ACC112 (cell line): ENCODE measurements around the gene KCNC3.
A peak's percentile ranks its signal among the peaks of the same experiment; 100 is the strongest.
"Not testable (repeated sequence)": the region's sequence is repeated elsewhere in the genome, so short reads cannot be mapped to it uniquely, and the experiment has no call there.

ENCODE experiments used
- H2AFZ ChIP-seq: fragments of 200-600 bp; sonication (generic); one replicate; pipeline ENCODE4 v1.6.0; 2017; ENCODE audit warnings: antibody characterized with exemption, low read length; ENCODE audit not compliant: unreplicated experiment
- H3K27ac ChIP-seq: fragments of 200-600 bp; sonication (generic); 2 replicates; pipeline ENCODE4 v1.5.1; 2014; ENCODE audit warnings: low read depth, mild to moderate bottlenecking, antibody characterized with exemption, low read length, moderate library complexity
- H3K27me3 ChIP-seq: fragments of 200-600 bp; sonication (generic); 2 replicates; pipeline ENCODE4 v1.6.1; 2014; ENCODE audit warnings: mild to moderate bottlenecking, antibody characterized with exemption, low read length, moderate library complexity, mixed read lengths; ENCODE audit not compliant: insufficient read depth
- H3K36me3 ChIP-seq: fragments of 200-600 bp; sonication (generic); 2 replicates; pipeline ENCODE4 v1.6.1; 2016; ENCODE audit warnings: mild to moderate bottlenecking, antibody characterized with exemption, low read length, moderate library complexity, mixed read lengths; ENCODE audit not compliant: insufficient read depth
- H3K4me1 ChIP-seq: fragments of 200-600 bp; sonication (generic); one replicate; pipeline ENCODE4 v1.6.1; 2016; ENCODE audit warnings: low read length, mixed read lengths; ENCODE audit not compliant: insufficient read depth, unreplicated experiment, control insufficient read depth
- H3K4me3 ChIP-seq: fragments of 200-600 bp; sonication (generic); 2 replicates; pipeline ENCODE4 v1.5.1; 2014; ENCODE audit warnings: mild to moderate bottlenecking, low read depth, low read length
- H3K79me2 ChIP-seq: fragments of 200-600 bp; sonication (generic); one replicate; pipeline ENCODE4 v1.6.0; 2016; ENCODE audit warnings: low read length; ENCODE audit not compliant: control insufficient read depth, unreplicated experiment, insufficient read depth

The KCNC3 gene

DNA sequence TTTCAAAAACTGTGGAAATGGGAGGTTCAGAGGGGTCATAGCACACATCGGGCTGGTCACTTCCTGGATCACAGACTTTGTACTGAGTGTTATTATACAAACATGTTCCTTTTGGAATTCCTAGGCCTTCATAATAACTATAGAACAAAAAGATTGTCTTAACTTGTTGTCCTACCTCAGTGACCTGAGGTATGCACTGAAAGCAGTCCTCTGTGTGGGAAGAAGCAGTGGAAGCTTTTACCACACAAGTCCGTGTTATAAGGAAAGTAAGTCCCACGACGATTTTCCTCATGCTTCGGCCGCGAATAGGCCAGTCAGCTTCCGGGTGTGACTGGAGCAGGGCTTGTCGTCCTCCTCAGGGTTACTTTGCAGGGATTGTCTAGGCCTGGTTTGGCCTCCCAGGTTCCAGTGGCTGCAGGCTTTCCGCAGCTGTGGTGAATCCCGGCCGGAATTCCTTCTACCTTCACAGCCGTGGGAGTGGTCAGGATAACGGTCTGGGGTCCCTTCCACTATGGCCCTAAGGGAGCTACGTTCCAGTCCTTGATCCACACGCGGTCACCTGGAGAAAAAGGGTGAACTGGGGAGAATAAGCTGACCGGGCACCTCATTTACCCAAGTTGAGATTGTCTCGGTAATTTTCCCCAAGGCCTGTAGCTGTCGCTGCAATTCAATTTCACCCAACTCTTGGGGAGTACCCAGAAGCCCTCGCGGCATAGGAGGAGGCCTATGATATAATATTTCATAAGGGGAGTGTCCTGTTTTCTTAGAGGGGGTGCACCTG, 20.3 kb upstream of the KCNC3 start:
- Histone ChIP-seq H2AFZ (no peak overlapping the region), H3K27me3 (no peaks in the 10 kb centered on the region), H3K36me3 (no peaks in the 10 kb centered on the region), H3K4me3 (no peak overlapping the region), H3K79me2 (no peaks in the 10 kb centered on the region), H3K27ac (no peak overlapping the region), H3K4me1 (no peaks in the 10 kb centered on the region)

DNA sequence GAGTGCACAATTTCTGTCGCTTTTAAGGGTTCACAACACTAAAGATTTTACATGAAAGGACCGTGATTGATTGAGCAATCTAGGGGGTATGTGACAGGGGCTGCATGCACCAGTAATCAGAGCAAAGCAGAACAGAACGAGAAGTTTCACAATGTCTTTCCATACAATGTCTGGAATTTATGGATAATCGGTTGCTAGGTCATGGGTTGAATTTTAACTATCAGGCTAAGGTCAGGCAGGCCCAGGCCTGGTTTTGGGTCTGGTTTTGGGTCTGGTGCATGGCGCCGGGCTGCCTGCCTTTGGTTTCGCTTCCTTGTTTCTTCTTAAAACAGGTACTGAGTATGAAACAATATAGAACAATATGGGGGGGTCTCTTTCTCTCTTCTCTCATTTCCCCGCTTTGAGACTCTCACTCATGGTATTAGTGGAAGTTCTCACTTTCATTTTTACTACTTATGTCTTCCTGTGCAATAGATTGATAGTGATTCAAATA, 18.0 kb upstream of the KCNC3 start:
- H3K4me1 ChIP-seq, H2AFZ ChIP-seq, H3K27ac ChIP-seq, H3K4me3 ChIP-seq, H3K27me3 ChIP-seq, H3K36me3 ChIP-seq, H3K79me2 ChIP-seq: not testable (repeated sequence)

DNA sequence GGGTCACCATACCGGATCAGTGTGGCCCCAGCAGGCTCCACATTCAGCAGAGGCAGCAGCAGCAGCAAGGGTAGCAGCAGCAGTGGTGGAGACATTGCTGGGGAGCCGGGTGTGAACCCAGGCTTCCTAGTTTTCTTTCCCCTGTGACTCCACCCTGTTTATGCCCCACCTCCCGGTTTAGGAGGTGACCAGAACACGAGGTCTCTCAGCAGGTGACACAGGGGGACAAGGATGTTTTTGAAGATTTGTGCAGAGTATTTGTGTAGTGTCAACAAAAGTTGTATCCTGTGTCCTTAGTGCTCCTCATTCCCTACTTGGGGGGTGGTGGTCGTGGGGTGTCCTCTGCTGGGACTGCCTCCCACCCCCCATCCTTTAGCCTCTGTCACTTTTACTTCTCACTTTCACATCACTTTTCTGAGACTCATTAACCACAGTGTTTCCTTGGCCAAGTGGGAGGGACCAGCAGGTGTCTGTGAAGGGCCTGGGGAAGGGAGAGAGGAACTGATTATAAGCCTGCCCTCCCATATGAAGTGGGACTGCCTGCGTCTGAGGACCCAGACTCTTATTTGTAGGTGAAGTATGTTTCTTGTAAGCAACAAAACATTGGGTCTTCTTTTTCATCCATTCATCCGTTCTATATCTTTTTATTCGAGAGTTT, 15.6 kb upstream of the KCNC3 start:
- no peaks in the 10 kb centered on the region for H3K79me2 ChIP-seq
- no peak overlapping the region for H2AFZ ChIP-seq
- H3K4me3 ChIP-seq: no peak overlapping the region
- H3K36me3 ChIP-seq: no peaks in the 10 kb centered on the region
- no peak overlapping the region for H3K27ac ChIP-seq
- H3K27me3 ChIP-seq: no peaks in the 10 kb centered on the region
- H3K4me1 ChIP-seq: no peaks in the 10 kb centered on the region

DNA sequence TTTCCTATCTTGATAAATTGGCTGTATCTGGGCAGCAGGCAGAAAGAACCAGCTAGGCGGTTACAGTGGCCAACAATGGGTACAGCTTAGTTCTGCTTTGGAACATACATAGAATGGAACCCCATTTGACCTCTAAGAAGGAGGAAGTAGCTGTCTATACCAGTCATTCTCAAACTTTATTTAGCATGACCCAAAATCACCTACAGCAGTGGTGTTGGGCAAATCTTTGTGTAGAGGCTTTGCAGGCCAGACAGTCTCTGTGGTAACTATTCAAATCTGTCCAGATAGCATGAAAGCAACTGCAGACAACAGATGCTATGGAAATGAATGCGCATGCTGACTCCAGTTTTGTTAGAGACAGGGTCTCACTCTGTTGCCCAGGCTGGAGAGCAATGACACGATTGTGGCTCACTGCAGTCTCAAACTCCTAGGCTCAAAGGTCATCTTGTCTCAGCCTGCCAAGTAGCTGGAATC, 12.0 kb upstream of the KCNC3 start:
- Histone ChIP-seq H3K27me3 (no peaks in the 10 kb centered on the region), H3K36me3 (no peaks in the 10 kb centered on the region), H3K4me1 (no peaks in the 10 kb centered on the region), H3K27ac (no peak overlapping the region), H2AFZ (no peak overlapping the region), H3K4me3 (no peak overlapping the region), H3K79me2 (no peaks in the 10 kb centered on the region)

DNA sequence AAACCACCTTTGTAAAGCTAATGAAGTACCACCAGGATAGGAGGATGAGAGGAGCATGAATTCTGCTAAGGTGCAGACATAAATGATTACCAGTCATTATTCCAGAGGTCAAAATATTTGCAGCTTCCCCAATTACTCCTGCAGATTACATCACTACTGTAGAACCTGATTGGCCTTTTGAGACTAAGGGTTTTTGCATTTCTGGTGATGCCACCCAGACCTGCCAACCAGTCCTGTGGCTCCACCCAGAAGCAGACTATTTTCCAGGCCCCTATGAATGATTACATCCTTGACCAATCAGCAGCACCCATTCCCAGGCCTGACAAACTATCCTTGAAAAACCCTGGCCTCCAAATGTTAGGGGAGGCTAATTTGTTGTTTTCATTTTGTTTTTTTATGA, 11.2 kb upstream of the KCNC3 start:
- Histone ChIP-seq H2AFZ (no peak overlapping the region), H3K4me1 (no peaks in the 10 kb centered on the region), H3K27me3 (no peaks in the 10 kb centered on the region), H3K27ac (no peak overlapping the region), H3K4me3 (no peak overlapping the region), H3K36me3 (no peaks in the 10 kb centered on the region), H3K79me2 (no peaks in the 10 kb centered on the region)

DNA sequence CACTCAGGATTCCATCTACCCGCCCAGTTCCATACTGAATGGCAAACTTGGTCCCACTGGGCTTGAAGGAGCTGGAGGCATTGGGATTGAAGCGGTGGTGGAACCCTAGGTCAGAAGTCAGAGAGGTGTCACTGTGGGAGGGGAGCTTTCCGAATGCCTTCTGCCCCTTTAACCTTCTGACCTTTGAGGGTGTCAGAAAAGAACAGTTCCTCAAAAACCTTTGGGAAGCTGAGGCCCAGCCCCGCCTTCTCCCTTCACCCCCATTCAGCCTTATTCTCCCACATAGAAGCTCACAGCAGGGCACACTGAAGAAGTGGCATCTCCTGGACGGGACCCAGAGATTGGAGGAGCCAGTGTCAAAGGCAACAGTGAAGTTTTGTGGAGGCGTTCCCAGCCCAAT, 7.9 kb upstream of the KCNC3 start:
- not testable (repeated sequence) for H3K79me2 ChIP-seq, H2AFZ ChIP-seq, H3K4me3 ChIP-seq, H3K4me1 ChIP-seq, H3K36me3 ChIP-seq, H3K27ac ChIP-seq
- peaks cover 14% of the 10 kb centered on the region for H3K27me3 ChIP-seq

DNA sequence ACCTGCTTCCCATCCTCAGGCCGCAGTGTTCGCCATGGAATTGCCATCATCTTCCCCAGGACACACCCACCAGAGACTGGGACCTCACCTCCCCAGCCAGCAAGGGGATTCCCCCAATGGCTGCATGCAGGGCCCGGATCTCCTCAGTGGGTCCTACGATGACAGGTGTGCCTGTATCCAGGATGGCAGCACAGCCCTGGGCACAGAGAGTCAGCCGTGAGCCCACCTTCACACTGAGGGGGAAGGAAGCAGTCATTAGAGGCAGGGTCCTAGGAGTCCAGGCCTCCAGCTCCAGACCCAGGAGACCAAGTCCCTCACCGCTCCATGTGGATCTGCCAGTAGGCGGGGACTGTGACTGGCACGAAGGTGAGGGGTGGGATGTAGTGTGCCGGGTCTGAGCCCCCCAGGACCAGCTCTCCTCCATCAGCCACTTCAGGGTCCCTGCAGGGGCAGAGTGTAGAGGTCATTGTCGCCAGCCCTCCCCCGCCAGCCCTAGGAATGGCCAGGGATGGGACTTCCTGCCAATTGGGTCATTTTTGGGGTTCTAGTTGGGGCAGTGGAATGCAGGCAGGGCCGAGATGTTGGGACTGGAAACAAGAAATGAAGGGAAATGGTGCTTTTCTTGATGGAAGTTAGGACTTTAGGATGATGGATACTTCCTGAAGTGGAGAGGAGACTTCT, 5.7 kb upstream of the KCNC3 start:
- Histone ChIP-seq H3K27ac (no peak overlapping the region), H3K36me3 (no peaks in the 10 kb centered on the region), H2AFZ (no peak overlapping the region), H3K4me1 (no peaks in the 10 kb centered on the region), H3K79me2 (no peaks in the 10 kb centered on the region), H3K4me3 (no peak overlapping the region), H3K27me3 (peaks cover 33% of the 10 kb centered on the region)

DNA sequence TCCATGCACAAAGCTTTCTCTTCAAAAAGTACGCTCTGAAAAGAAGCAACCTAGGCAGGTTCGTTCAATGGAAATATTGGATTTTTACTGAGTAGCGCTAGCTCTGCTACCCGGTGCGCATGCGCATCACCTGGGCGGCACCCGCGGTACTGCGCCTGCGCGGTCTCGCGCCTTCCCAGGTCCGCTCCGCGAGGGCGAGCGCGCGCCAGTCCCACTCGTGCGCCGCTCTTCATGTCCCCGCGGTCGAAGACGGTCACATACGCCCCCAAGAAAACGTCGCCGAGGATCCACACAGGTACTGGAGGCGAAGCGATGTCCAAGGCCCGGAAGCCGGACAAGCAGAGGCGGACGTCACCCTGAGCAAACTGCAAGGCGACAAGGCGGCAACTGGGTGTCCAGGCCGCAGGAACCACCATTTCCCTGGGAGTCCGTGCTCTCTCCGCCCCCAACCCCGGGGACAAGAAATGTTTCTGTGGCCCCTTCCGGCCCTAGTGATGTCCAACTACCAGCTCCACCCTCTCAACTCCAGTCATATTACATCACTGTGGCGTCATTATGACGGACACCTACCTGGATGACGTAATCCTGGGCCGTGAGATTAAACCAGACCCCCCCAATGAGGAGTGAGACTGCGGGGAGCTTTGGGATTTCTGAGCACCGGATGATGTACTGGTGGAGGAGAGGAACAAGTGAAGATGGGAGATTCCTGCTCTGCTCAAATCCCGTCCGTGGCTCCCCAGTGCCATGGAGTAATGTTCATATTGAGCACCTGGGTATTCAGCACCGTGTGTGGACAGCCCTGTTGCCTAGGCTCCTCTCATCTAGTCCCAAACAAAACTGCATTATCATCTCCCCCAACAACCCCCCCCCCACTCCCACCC, 4.8 kb upstream of the KCNC3 start:
- H3K4me1 ChIP-seq: no peaks in the 10 kb centered on the region
- peak overlapping the region; percentile 85 for H2AFZ ChIP-seq
- no peaks in the 10 kb centered on the region for H3K79me2 ChIP-seq
- H3K36me3 ChIP-seq: no peaks in the 10 kb centered on the region
- no peak overlapping the region for H3K27ac ChIP-seq
- peak overlapping the region; percentile 81 for H3K4me3 ChIP-seq
- peaks cover 41% of the 10 kb centered on the region for H3K27me3 ChIP-seq

DNA sequence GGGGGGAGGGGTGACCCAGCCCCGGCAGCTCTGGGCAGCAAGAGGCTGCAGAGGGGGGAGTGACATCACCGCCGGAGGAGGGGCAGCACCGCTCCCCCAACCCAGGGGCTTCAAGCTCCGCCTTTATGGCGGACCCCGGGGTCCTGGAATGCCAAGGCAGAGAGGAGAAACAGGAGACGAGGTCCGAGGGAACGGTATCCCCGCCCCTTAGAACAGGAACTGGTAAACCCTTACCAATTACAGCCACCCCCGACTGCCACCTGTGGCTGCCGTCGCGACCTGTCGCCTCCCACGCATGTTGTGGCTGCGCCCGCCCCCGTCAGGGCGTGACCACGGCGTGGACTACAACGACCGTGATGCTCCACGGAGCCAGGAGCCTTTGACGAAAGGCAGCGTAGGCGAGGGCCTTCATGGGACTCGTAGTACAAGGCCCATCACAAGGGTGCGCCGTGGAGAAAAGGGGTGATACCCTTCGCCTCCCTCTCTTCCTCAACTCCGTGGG, 4.1 kb upstream of the KCNC3 start:
- no peaks in the 10 kb centered on the region for H3K4me1 ChIP-seq
- peak overlapping the region; percentile 85 for H2AFZ ChIP-seq
- peak overlapping the region; percentile 81 for H3K4me3 ChIP-seq
- H3K36me3 ChIP-seq: no peaks in the 10 kb centered on the region
- H3K27ac ChIP-seq: no peak overlapping the region
- peaks cover 43% of the 10 kb centered on the region for H3K27me3 ChIP-seq
- no peaks in the 10 kb centered on the region for H3K79me2 ChIP-seq
